HEK293 (cell line): Measurements from ENCODE around the gene FA2H.

Experiments
- CTCF ChIA-PET: fragments of 350-600 bp; formaldehyde crosslinking; extraction: SDS; loops from one replicate; lab custom pipeline; 2021; ENCODE audit warnings: antibody characterized with exemption; lab: Yijun Ruan, JAX
- POLR2A ChIA-PET: fragments of 300-600 bp; formaldehyde crosslinking; extraction: SDS; loops from one replicate; lab custom pipeline; 2020; ENCODE audit warnings: antibody characterized with exemption, inconsistent platforms; lab: Yijun Ruan, JAX
- H3K27ac ChIP-seq: fragments of 200-500 bp; sonication (Bioruptor generic); 2 replicates; pipeline ENCODE4 v1.5.1; 2014; ENCODE audit warnings: low read depth, low read length, control low read depth, inconsistent platforms; ENCODE audit errors: extremely low read depth
- H3K36me3 ChIP-seq, 2 experiments: fragments of 200-500 bp in 1 of 2; sonication (Bioruptor generic) in 1 of 2; 1 replicate in 1 of 2; 2 replicates in 1 of 2; pipeline ENCODE4 v1.5.1; 2014 to 2017; ENCODE audit warnings: inconsistent platforms in 2 of 2, low read length in 2 of 2; ENCODE audit not compliant: control insufficient read depth in 2 of 2, insufficient read depth in 1 of 2
- H3K4me1 ChIP-seq: fragments of 200-500 bp; sonication (Bioruptor generic); 2 replicates; pipeline ENCODE4 v1.5.1; 2014; ENCODE audit warnings: mild to moderate bottlenecking, low read length, inconsistent platforms; ENCODE audit not compliant: control insufficient read depth, insufficient read depth
- H3K4me3 ChIP-seq: 2 replicates; pipeline ENCODE4 v1.5.1; 2011; ENCODE audit warnings: low read depth, mild to moderate bottlenecking, control low read depth, low read length, moderate library complexity
- H3K9me3 ChIP-seq: fragments of 200-500 bp; sonication (Bioruptor generic); 2 replicates; pipeline ENCODE4 v1.5.1; 2014; ENCODE audit warnings: low read depth, low read length, inconsistent platforms; ENCODE audit not compliant: control insufficient read depth, insufficient read depth
- CTCF ChIP-seq: fragments of 450-650 bp; formaldehyde crosslinking; IDR thresholded peaks from 2 replicates; pipeline ENCODE4 v1.5.1; 2016; ENCODE audit warnings: missing biosample characterization, missing genetic modification characterization
- MYNN ChIP-seq: fragments of 450-650 bp; formaldehyde crosslinking; IDR thresholded peaks from 2 replicates; pipeline ENCODE4 v1.5.1; 2016; ENCODE audit warnings: missing biosample characterization, missing genetic modification characterization, borderline replicate concordance
- MZF1 ChIP-seq: fragments of 450-650 bp; formaldehyde crosslinking; IDR thresholded peaks from 2 replicates; pipeline ENCODE4 v1.5.1; 2017; ENCODE audit warnings: missing biosample characterization, missing genetic modification characterization, borderline replicate concordance
- SP3 ChIP-seq: fragments of 450-650 bp; formaldehyde crosslinking; IDR thresholded peaks from 2 replicates; pipeline ENCODE4 v1.5.1; 2016; ENCODE audit warnings: missing biosample characterization, missing genetic modification characterization
- ZFHX2 ChIP-seq: fragments of 450-650 bp; formaldehyde crosslinking; conservative IDR thresholded peaks from 2 replicates; pipeline ENCODE4 v1.5.1; 2016; ENCODE audit warnings: missing biosample characterization, missing genetic modification characterization
- ZNF121 ChIP-seq: fragments of 450-650 bp; formaldehyde crosslinking; IDR thresholded peaks from 2 replicates; pipeline ENCODE4 v1.5.1; 2016; ENCODE audit warnings: missing biosample characterization, missing genetic modification characterization
- ZNF148 ChIP-seq: fragments of 450-650 bp; formaldehyde crosslinking; IDR thresholded peaks from 2 replicates; pipeline ENCODE4 v1.5.0; 2017; ENCODE audit warnings: missing biosample characterization, missing genetic modification characterization, borderline replicate concordance
- ZNF366 ChIP-seq: fragments of 450-650 bp; formaldehyde crosslinking; conservative IDR thresholded peaks from 2 replicates; pipeline ENCODE4 v1.5.1; 2016; ENCODE audit warnings: missing biosample characterization, missing genetic modification characterization
- ZNF391 ChIP-seq: fragments of 450-650 bp; formaldehyde crosslinking; IDR thresholded peaks from 2 replicates; pipeline ENCODE4 v1.5.1; 2016; ENCODE audit warnings: low read depth, missing biosample characterization, missing genetic modification characterization, borderline replicate concordance
- ZNF488 ChIP-seq: fragments of 450-650 bp; formaldehyde crosslinking; IDR thresholded peaks from 2 replicates; pipeline ENCODE4 v1.5.1; 2016; ENCODE audit warnings: missing biosample characterization, missing genetic modification characterization
- ZNF571 ChIP-seq: fragments of 450-650 bp; formaldehyde crosslinking; IDR thresholded peaks from 2 replicates; pipeline ENCODE4 v1.5.0; 2017; ENCODE audit warnings: missing biosample characterization, missing genetic modification characterization
- ZNF639 ChIP-seq: fragments of 450-650 bp; formaldehyde crosslinking; IDR thresholded peaks from 2 replicates; pipeline ENCODE4 v1.5.1; 2016; ENCODE audit warnings: missing biosample characterization, missing genetic modification characterization
- TF ChIP-seq, protein P1 (sequence below): fragments of 450-650 bp; formaldehyde crosslinking; IDR thresholded peaks from 2 replicates; pipeline ENCODE4 v1.5.1; 2016; ENCODE audit warnings: missing biosample characterization, missing genetic modification characterization

The FA2H gene

GRCh38 chr16:74745926-74746325 is 28.7 kb downstream of the FA2H start (continued):
- TF ChIP-seq ZNF488 (tag by site-specific recombination) (no peak), MZF1 (tag by site-specific recombination) (no peak), ZNF148 (tag by site-specific recombination) (no peak)
- TF ChIP-seq, all 188 proteins: peak for 0

- Histone ChIP-seq H3K36me3 (no peaks in the 10 kb centered on the region), H3K4me3 (no peak overlapping the region), H3K4me1 (peaks cover 11% of the 10 kb centered on the region), H3K27ac (no peak overlapping the region), H3K9me3 (no peaks in the 10 kb centered on the region)
- TF ChIP-seq ZNF639: no peak
- TF ChIP-seq MYNN (tag by site-specific recombination): no peak
- TF ChIP-seq CTCF (tag by site-specific recombination): no peak
- no peak for TF ChIP-seq ZNF571 (tag by site-specific recombination)
- no peak for TF ChIP-seq ZFHX2 (tag by site-specific recombination)
- TF ChIP-seq MZF1 (tag by site-specific recombination): no peak
- TF ChIP-seq ZNF391 (tag by site-specific recombination): no peak
- no peak for TF ChIP-seq ZNF366 (tag by site-specific recombination)
- TF ChIP-seq SP3 (tag by site-specific recombination): no peak
- ChIA-PET CTCF (interaction anchor here (2.1 kb wide), 1 partner anchor 35 kb away, joined by 5 read pairs; no protein-coding TSS in a partner anchor), POLR2A (no interaction called here)
Measured at GRCh38 chr16:74745109-74745615, 29.5 kb downstream of the FA2H start.

GRCh38 chr16:74744566-74744965 is 30.1 kb downstream of the FA2H start:
- Histone ChIP-seq H3K4me3 (no peak overlapping the region), H3K4me1 (peaks cover 11% of the 10 kb centered on the region)
- TF ChIP-seq ZNF121 (tag by site-specific recombination): peak; percentile 53; the same call in 1 of the 2 replicates
- TF ChIP-seq, protein P1, sequence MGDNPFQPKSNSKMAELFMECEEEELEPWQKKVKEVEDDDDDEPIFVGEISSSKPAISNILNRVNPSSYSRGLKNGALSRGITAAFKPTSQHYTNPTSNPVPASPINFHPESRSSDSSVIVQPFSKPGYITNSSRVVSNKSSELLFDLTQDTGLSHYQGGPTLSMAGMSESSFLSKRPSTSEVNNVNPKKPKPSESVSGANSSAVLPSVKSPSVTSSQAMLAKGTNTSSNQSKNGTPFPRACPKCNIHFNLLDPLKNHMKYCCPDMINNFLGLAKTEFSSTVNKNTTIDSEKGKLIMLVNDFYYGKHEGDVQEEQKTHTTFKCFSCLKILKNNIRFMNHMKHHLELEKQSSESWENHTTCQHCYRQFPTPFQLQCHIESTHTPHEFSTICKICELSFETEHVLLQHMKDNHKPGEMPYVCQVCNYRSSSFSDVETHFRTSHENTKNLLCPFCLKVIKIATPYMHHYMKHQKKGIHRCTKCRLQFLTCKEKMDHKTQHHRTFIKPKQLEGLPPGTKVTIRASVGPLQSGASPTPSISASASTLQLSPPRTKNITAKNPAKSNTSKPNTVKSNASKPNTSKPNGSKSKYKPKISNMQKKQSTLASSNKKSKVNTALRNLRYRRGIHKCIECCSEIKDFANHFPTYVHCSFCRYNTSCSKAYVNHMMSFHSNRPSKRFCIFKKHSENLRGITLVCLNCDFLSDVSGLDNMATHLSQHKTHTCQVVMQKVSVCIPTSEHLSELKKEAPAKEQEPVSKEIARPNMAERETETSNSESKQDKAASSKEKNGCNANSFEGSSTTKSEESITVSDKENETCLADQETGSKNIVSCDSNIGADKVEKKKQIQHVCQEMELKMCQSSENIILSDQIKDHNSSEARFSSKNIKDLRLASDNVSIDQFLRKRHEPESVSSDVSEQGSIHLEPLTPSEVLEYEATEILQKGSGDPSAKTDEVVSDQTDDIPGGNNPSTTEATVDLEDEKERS (tag by site-specific recombination): no peak
- TF ChIP-seq, all 188 proteins: peak for 1
- Histone ChIP-seq H3K9me3 (no peaks in the 10 kb centered on the region), H3K36me3 (no peaks in the 10 kb centered on the region), H3K27ac (no peak overlapping the region)
- ChIA-PET POLR2A (interaction anchor here (1.0 to 1.1 kb wide), 2 partner anchors 30 to 48 kb away, joined by 3 to 5 read pairs; partner anchors contain the start of gene FA2H), CTCF (interaction anchor here (1.8 to 2.1 kb wide), 2 partner anchors 30 to 35 kb away, joined by 5 read pairs; partner anchors contain the start of gene FA2H)
